SK-N-SH (cell line): Measurements from ENCODE around the gene PLPPR5. TPM values are rescaled to one million over a fixed set of nuclear protein-coding genes. Genes with fewer than 3 reads are reported as not detected.
A peak's percentile ranks its signal among the peaks of the same experiment; 100 is the strongest.

ENCODE experiments used
- CTCF ChIA-PET: fragments of 300-600, 350-600 bp; formaldehyde crosslinking; extraction: SDS; loops from one replicate; lab custom pipeline; 2021; lab: Yijun Ruan, JAX
- POLR2A ChIA-PET: fragments of 350-600 bp; sonication (Branson Sonifier 250); formaldehyde crosslinking; extraction: SDS; loops from one replicate; lab custom pipeline; 2020; ENCODE audit warnings: antibody characterized with exemption, inconsistent platforms; lab: Yijun Ruan, JAX
- DNase-seq: peaks from one replicate; pipeline ENCODE4 v3.0.0; 2012
- H2AFZ ChIP-seq: fragments of 200-600 bp; sonication (generic); 2 replicates; pipeline ENCODE4 v1.8.1; 2016; ENCODE audit warnings: antibody characterized with exemption, mild to moderate bottlenecking, low read depth
- H3F3A ChIP-seq: fragments of 200-600 bp; sonication (generic); replicated peaks from 2 replicates; pipeline ENCODE3; 2016; ENCODE audit warnings: antibody characterized with exemption, mild to moderate bottlenecking; ENCODE audit not compliant: insufficient read depth
- H3K27ac ChIP-seq, 2 experiments: fragments of 200-500 bp in 1 of 2; fragments of 200-600 bp in 1 of 2; sonication (Bioruptor generic) in 1 of 2; sonication (generic), shearing (Covaris generic) in 1 of 2; 2 replicates each; pipeline versions ENCODE4 v1.5.1 to v1.6.1; 2014 to 2016; ENCODE audit warnings: low read depth in 2 of 2, inconsistent platforms in 1 of 2, low read length in 1 of 2, mild to moderate bottlenecking in 1 of 2, mixed read lengths in 1 of 2
- H3K27me3 ChIP-seq: fragments of 200-600 bp; sonication (generic), shearing (Covaris generic); 2 replicates; pipeline ENCODE4 v1.6.1; 2016; ENCODE audit warnings: mixed run types; ENCODE audit not compliant: insufficient read depth
- H3K36me3 ChIP-seq, 2 experiments: fragments of 200-500 bp in 1 of 2; fragments of 200-600 bp in 1 of 2; sonication (Bioruptor generic) in 1 of 2; sonication (generic) in 1 of 2; replicated peaks in 1 of 2; 2 replicates each; pipeline versions ENCODE3 to v1.5.1; 2014 to 2016; ENCODE audit warnings: low read length in 1 of 2, mild to moderate bottlenecking in 1 of 2; ENCODE audit not compliant: insufficient read depth in 2 of 2, control insufficient read depth in 1 of 2
- H3K4me1 ChIP-seq, 2 experiments: fragments of 200-500 bp in 1 of 2; fragments of 200-600 bp in 1 of 2; sonication (Bioruptor generic) in 1 of 2; sonication (generic), shearing (Covaris generic) in 1 of 2; 2 replicates each; pipeline versions ENCODE4 v1.5.1 to v1.6.1; 2014 to 2016; ENCODE audit warnings: low read depth in 1 of 2, low read length in 1 of 2, mixed run types in 1 of 2; ENCODE audit not compliant: insufficient read depth in 2 of 2, control insufficient read depth in 1 of 2
- H3K4me2 ChIP-seq: fragments of 200-600 bp; sonication (generic), shearing (Covaris generic); 2 replicates; pipeline ENCODE4 v1.6.1; 2017; ENCODE audit warnings: mixed run types
- H3K4me3 ChIP-seq, 2 experiments: fragments of 200-500 bp in 1 of 2; fragments of 200-600 bp in 1 of 2; sonication (Bioruptor generic) in 1 of 2; sonication (generic), shearing (Covaris generic) in 1 of 2; 2 replicates each; pipeline versions ENCODE4 v1.5.1 to v1.8.1; 2014 to 2016; ENCODE audit warnings: low read depth in 2 of 2, inconsistent platforms in 1 of 2, low read length in 1 of 2, mild to moderate bottlenecking in 1 of 2, mixed read lengths in 1 of 2, moderate library complexity in 1 of 2
- H3K79me2 ChIP-seq: fragments of 200-600 bp; sonication (generic); 2 replicates; pipeline ENCODE4 v1.8.1; 2017; ENCODE audit warnings: mild to moderate bottlenecking; ENCODE audit not compliant: insufficient read depth
- H3K9ac ChIP-seq: fragments of 200-600 bp; sonication (generic); 2 replicates; pipeline ENCODE4 v1.6.1; 2017; ENCODE audit warnings: mixed run types
- H3K9me2 ChIP-seq: fragments of 200-600 bp; sonication (generic); 2 replicates; pipeline ENCODE4 v1.6.1; 2017; ENCODE audit warnings: mixed run types
- H3K9me3 ChIP-seq: fragments of 200-600 bp; sonication (generic); 2 replicates; pipeline ENCODE4 v1.6.1; 2017; ENCODE audit warnings: mixed run types, mild to moderate bottlenecking, moderate library complexity
- H4K20me1 ChIP-seq: fragments of 200-600 bp; sonication (generic); 2 replicates; pipeline ENCODE4 v1.6.1; 2017; ENCODE audit warnings: mild to moderate bottlenecking, mixed run types; ENCODE audit not compliant: insufficient read depth
- CHD2 ChIP-seq: fragments of 150-350 bp; IDR thresholded peaks from 2 replicates; pipeline ENCODE4 v1.6.1; 2018; ENCODE audit warnings: low read length; ENCODE audit not compliant: partially characterized antibody
- ELF1 ChIP-seq: IDR thresholded peaks from 2 replicates; pipeline ENCODE4 v1.4.0; 2012
- EP300 ChIP-seq, 2 experiments: IDR thresholded peaks; 2 replicates each; pipeline versions ENCODE4 v1.4.0 to v1.6.1; 2012; ENCODE audit warnings: borderline replicate concordance in 1 of 2, low read depth in 1 of 2, low read length in 1 of 2
- FOXM1 ChIP-seq: IDR thresholded peaks from 2 replicates; pipeline ENCODE4 v1.4.0; 2012; ENCODE audit warnings: low read depth, mild to moderate bottlenecking
- GATA2 ChIP-seq: sonication (generic); formaldehyde crosslinking; IDR thresholded peaks from 2 replicates; pipeline ENCODE4 v1.5.0; 2020; ENCODE audit warnings: mild to moderate bottlenecking, missing genetic modification reagents
- NFIC ChIP-seq: IDR thresholded peaks from 2 replicates; pipeline ENCODE4 v1.4.0; 2012; ENCODE audit warnings: borderline replicate concordance
- RAD21 ChIP-seq: IDR thresholded peaks from 2 replicates; pipeline ENCODE4 v1.6.1; 2012; ENCODE audit warnings: mild to moderate bottlenecking, low read length
- RCOR1 ChIP-seq: fragments of 150-350 bp; IDR thresholded peaks from 2 replicates; pipeline ENCODE4 v1.6.1; 2017; ENCODE audit warnings: antibody characterized with exemption, low read length
- RFX5 ChIP-seq: IDR thresholded peaks from 2 replicates; pipeline ENCODE4 v1.6.1; 2012; ENCODE audit warnings: mild to moderate bottlenecking, improper control_type of control experiment, low read length
- SMC3 ChIP-seq: IDR thresholded peaks from 2 replicates; pipeline ENCODE4 v1.6.1; 2012; ENCODE audit warnings: low read depth, low read length, improper control_type of control experiment
- TCF12 ChIP-seq: IDR thresholded peaks from 2 replicates; pipeline ENCODE4 v1.4.0; 2012
- WGBS: methylation state at CpG from one replicate; pipeline ENCODE4 v1.1.6; 2017; ENCODE audit warnings: low lambda C conversion rate; 5-methylcytosine and 5-hydroxymethylcytosine counted together
- polyA plus RNA-seq, 3 experiments: library from polyadenylated mRNA; depleted of rRNA; stranded (reverse); fragments of >200 nt; gene quantifications; 2 replicates each; pipeline ENCODE4 v1.2.3, GENCODE V29; 2012
- TF ChIP-seq, protein P1 (sequence below): IDR thresholded peaks from 2 replicates; pipeline ENCODE4; 2012
- TF ChIP-seq, protein P2 (sequence below): fragments of 200-600 bp; sonication (generic); IDR thresholded peaks from 2 replicates; pipeline ENCODE4 v1.6.1; 2017; ENCODE audit warnings: antibody characterized with exemption, mild to moderate bottlenecking, moderate library complexity
- TF ChIP-seq, protein P3 (sequence below): IDR thresholded peaks from 2 replicates; pipeline ENCODE4 v1.4.0; 2012; ENCODE audit warnings: low read depth

PLPPR5 gene
- polyA plus RNA-seq, 1 of the 3 experiments (the other 2 are of a cell fraction), result 0.23 TPM

DNA sequence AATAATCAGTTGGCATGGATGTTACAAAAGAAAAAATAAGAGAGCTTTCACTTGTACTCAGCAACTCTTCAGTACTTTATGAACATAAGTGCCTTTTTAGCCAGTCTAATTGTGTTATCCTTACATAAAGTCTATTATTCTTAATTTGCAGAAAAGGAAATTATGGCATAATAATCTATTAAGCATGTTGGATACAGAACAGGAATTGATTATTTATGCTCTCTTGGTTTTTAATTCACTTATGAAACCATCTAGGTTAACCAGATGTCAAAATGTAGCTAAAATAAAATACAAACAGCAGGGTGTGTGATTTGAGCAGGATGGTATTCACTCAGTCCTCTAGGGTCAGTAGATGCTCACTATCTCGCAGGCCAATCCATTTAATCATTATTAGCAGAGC, 79.7 kb downstream of the PLPPR5 start:
- H3F3A ChIP-seq, result peaks cover 10% of the 10 kb centered on the region
- ChIA-PET POLR2A (interaction anchor here (0.7 kb wide), 1 partner anchor 9 kb away, joined by 3 read pairs; no protein-coding TSS in a partner anchor), CTCF (interaction anchor here (0.8 to 2.4 kb wide), 4 partner anchors 23 to 557 kb away, joined by 3 to 8 read pairs (median 4); no protein-coding TSS in a partner anchor)
- no peaks in the 10 kb centered on the region for H3K79me2 ChIP-seq
- H4K20me1 ChIP-seq, result no peaks in the 10 kb centered on the region
- H3K9me3 ChIP-seq, result no peaks in the 10 kb centered on the region
- no peak overlapping the region for H3K4me3 ChIP-seq
- peak; percentile 10 to 97; a peak in 2 of 4 replicates for TF ChIP-seq EP300 (IDR thresholded peaks at IDR 0.05; ENCODE audit: borderline replicate concordance in 1 of 2, low read depth in 1 of 2, low read length in 1 of 2)
- TF ChIP-seq, protein P1, sequence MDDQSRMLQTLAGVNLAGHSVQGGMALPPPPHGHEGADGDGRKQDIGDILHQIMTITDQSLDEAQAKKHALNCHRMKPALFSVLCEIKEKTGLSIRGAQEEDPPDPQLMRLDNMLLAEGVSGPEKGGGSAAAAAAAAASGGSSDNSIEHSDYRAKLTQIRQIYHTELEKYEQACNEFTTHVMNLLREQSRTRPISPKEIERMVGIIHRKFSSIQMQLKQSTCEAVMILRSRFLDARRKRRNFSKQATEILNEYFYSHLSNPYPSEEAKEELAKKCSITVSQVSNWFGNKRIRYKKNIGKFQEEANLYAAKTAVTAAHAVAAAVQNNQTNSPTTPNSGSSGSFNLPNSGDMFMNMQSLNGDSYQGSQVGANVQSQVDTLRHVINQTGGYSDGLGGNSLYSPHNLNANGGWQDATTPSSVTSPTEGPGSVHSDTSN, result no peak
- peak; percentile 45 for TF ChIP-seq RAD21
- TF ChIP-seq, protein P2, sequence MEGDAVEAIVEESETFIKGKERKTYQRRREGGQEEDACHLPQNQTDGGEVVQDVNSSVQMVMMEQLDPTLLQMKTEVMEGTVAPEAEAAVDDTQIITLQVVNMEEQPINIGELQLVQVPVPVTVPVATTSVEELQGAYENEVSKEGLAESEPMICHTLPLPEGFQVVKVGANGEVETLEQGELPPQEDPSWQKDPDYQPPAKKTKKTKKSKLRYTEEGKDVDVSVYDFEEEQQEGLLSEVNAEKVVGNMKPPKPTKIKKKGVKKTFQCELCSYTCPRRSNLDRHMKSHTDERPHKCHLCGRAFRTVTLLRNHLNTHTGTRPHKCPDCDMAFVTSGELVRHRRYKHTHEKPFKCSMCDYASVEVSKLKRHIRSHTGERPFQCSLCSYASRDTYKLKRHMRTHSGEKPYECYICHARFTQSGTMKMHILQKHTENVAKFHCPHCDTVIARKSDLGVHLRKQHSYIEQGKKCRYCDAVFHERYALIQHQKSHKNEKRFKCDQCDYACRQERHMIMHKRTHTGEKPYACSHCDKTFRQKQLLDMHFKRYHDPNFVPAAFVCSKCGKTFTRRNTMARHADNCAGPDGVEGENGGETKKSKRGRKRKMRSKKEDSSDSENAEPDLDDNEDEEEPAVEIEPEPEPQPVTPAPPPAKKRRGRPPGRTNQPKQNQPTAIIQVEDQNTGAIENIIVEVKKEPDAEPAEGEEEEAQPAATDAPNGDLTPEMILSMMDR, result no peak
- peak; percentile 34 for TF ChIP-seq CHD2
- no peak for TF ChIP-seq NFIC
- peak; percentile 12; the same call in 1 of the 2 replicates for TF ChIP-seq TCF12
- TF ChIP-seq RCOR1, result peak; percentile 67; the same call in 1 of the 2 replicates
- no peak for TF ChIP-seq SMC3
- no peak for TF ChIP-seq FOXM1
- TF ChIP-seq RFX5, result no peak
- no peak overlapping the region for H3K9ac ChIP-seq
- DNase-seq, result peak; percentile 21
- no peaks in the 10 kb centered on the region for H3K9me2 ChIP-seq
- no peak overlapping the region for H3K4me2 ChIP-seq
- H3K27me3 ChIP-seq, result no peaks in the 10 kb centered on the region
- H3K27ac ChIP-seq, result peak overlapping the region in 1 of 2 experiments; percentile 98; a peak in 2 of 4 replicates
- H2AFZ ChIP-seq, result no peak overlapping the region
- WGBS, result 0% methylated on average over 1 of the region's 1 CpG
- H3K36me3 ChIP-seq, result peaks cover 0 to 2% of the 10 kb centered on the region in 2 experiments
- H3K4me1 ChIP-seq, result peaks cover 6 to 31% of the 10 kb centered on the region in 2 experiments

DNA sequence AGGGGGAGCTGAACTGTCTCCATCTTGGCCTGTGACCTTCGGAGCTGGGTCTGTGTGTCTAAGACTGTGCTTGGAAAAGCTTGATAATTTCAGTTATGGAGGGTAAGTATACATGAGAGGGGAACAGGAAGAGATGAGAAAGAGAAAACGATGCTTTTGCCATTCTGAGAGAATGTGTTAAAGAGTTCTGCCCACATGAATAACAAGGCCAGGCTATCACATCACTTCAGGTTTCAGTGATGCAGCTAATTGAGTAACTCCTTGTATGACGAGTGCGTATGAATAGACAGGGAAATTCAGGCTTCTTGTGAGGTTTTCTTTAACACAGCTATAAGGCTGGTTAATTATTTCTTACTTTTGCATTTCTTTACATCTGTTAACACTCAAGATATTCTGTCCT, 81.0 kb downstream of the PLPPR5 start:
- peaks cover 12% of the 10 kb centered on the region for H3F3A ChIP-seq
- ChIA-PET POLR2A (no interaction called here), CTCF (interaction anchor here (1.0 to 2.4 kb wide), 4 partner anchors 11 to 558 kb away, joined by 3 to 8 read pairs (median 4); no protein-coding TSS in a partner anchor)
- H3K4me1 ChIP-seq, result peaks cover 6 to 37% of the 10 kb centered on the region in 2 experiments
- no peak overlapping the region for H3K4me3 ChIP-seq
- no peaks in the 10 kb centered on the region for H3K9me3 ChIP-seq
- no peaks in the 10 kb centered on the region for H3K79me2 ChIP-seq
- H3K36me3 ChIP-seq, result peaks cover 0 to 2% of the 10 kb centered on the region in 2 experiments
- no peak overlapping the region for H3K9ac ChIP-seq
- H2AFZ ChIP-seq, result no peak overlapping the region
- H3K27me3 ChIP-seq, result no peaks in the 10 kb centered on the region
- TF ChIP-seq, protein P3, sequence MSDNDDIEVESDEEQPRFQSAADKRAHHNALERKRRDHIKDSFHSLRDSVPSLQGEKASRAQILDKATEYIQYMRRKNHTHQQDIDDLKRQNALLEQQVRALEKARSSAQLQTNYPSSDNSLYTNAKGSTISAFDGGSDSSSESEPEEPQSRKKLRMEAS, result no peak
- no peak for TF ChIP-seq GATA2 (CRISPR knock-in tag)
- no peak for TF ChIP-seq ELF1
- H3K27ac ChIP-seq, result peak overlapping the region in 1 of 2 experiments; percentile 98; a peak in 2 of 4 replicates
- WGBS, result 88% methylated on average over 4 of the region's 4 CpGs
- H3K9me2 ChIP-seq, result no peaks in the 10 kb centered on the region
- DNase-seq, result no peak
- no peak overlapping the region for H3K4me2 ChIP-seq
- H4K20me1 ChIP-seq, result no peaks in the 10 kb centered on the region
